WERI-Rb-1 (cell line): ENCODE data around the gene TMEM232.

Experiments
- DNase-seq: peaks from one replicate; pipeline ENCODE4 v3.0.0-alpha.2; 2020
- H3K27ac ChIP-seq: fragments of 250-450 bp; sonication (Bioruptor Pico); 2 replicates; pipeline ENCODE4 v1.5.1; 2020; ENCODE audit warnings: mild to moderate bottlenecking, moderate library complexity
- H3K27me3 ChIP-seq: fragments of 250-450 bp; sonication (Bioruptor Pico); 2 replicates; pipeline ENCODE4 v1.5.1; 2021; ENCODE audit warnings: mild to moderate bottlenecking, low read depth, moderate library complexity; ENCODE audit not compliant: insufficient read depth, severe bottlenecking
- H3K36me3 ChIP-seq: fragments of 250-450 bp; sonication (Bioruptor Pico); 2 replicates; pipeline ENCODE4 v1.5.1; 2020; ENCODE audit warnings: mild to moderate bottlenecking, moderate library complexity
- H3K4me3 ChIP-seq: 2 replicates; pipeline ENCODE4 v1.5.1; 2011; ENCODE audit warnings: low read depth, mild to moderate bottlenecking, control low read depth, low read length
- H3K9me3 ChIP-seq: fragments of 250-450 bp; sonication (Bioruptor Pico); 2 replicates; pipeline ENCODE4 v1.5.1; 2021; ENCODE audit warnings: mild to moderate bottlenecking, moderate library complexity; ENCODE audit not compliant: severe bottlenecking
- TF ChIP-seq, protein P1 (sequence below): IDR thresholded peaks from 2 replicates; pipeline ENCODE4 v1.5.1; 2011; ENCODE audit warnings: low read depth, mild to moderate bottlenecking, control low read depth, inconsistent platforms, low read length

TMEM232 gene

DNA sequence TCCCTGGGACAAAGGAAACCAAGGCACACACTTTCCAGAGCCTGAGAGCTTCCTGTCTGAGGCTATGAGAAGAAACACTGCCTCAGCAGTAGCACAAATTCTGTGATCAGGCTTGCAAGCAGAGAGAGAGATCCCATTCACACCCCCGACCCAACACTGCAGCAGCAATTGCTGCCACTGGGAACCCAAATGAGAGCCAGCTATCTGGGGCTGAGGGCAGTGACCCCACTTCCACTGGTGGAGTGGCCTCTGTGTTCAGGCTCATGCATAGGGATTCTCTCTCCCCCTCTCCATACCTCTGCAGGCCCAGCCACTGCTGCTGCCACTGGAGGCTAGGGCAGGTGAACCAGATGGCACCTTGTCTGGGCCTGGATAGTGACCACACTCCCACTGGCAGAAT, 95.2 kb downstream of the TMEM232 start:
- DNase-seq, result no peak
- no peaks in the 10 kb centered on the region for H3K9me3 ChIP-seq
- TF ChIP-seq, protein P1, sequence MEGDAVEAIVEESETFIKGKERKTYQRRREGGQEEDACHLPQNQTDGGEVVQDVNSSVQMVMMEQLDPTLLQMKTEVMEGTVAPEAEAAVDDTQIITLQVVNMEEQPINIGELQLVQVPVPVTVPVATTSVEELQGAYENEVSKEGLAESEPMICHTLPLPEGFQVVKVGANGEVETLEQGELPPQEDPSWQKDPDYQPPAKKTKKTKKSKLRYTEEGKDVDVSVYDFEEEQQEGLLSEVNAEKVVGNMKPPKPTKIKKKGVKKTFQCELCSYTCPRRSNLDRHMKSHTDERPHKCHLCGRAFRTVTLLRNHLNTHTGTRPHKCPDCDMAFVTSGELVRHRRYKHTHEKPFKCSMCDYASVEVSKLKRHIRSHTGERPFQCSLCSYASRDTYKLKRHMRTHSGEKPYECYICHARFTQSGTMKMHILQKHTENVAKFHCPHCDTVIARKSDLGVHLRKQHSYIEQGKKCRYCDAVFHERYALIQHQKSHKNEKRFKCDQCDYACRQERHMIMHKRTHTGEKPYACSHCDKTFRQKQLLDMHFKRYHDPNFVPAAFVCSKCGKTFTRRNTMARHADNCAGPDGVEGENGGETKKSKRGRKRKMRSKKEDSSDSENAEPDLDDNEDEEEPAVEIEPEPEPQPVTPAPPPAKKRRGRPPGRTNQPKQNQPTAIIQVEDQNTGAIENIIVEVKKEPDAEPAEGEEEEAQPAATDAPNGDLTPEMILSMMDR, result no peak
- no peak overlapping the region for H3K4me3 ChIP-seq
- no peaks in the 10 kb centered on the region for H3K27me3 ChIP-seq
- H3K27ac ChIP-seq, result no peak overlapping the region
- H3K36me3 ChIP-seq, result no peaks in the 10 kb centered on the region

DNA sequence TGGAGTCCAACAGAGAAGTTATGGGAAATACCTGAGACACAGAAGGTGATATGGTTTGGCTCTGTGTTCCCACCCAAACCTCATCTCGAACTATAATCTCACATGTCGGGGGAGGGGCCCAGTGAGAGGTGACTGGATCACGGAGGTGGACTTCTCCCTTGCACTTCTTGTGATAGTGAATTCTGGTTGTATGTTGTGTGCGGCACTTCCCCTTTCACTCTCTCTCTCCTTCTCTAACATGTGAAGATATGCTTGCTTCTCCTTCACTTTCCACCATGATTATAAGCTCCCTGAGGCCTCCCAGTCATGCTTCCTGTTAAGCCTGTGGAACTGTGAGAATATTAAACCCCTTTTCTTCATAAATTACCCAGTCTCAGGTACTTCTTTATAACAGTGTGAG, 96.1 kb downstream of the TMEM232 start:
- H3K4me3 ChIP-seq, result no peak overlapping the region
- no peaks in the 10 kb centered on the region for H3K9me3 ChIP-seq
- TF ChIP-seq, protein P1, result no peak
- H3K36me3 ChIP-seq, result no peaks in the 10 kb centered on the region
- H3K27me3 ChIP-seq, result no peaks in the 10 kb centered on the region
- no peak overlapping the region for H3K27ac ChIP-seq
- no peak for DNase-seq

DNA sequence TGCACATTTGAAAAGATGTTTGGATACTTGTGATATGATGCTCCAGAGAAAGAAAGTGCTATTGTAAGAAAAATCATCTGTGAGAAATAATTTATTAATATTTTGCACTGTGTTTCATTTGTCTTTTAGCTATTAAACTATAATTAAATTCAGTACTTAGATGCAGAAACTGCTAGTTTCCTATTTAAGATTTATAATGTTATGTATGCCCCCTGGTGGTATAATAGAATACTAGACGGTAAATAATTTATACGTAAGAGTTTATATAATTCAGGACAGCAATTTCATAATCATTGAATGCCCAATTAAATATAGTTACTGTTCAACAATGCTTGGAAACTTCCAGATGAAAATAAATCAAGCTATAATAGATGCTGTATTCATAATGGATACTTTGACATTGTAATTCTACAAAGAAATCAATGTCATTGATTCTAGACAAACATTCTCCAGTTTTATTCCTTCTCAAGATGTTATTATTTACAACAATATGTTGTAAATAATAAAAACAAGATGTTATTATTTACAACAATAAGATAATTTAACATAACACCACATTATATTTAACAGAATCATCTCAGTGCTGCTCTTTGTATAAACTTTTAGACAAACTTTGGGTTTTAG, 101.0 kb downstream of the TMEM232 start:
- H3K27ac ChIP-seq, result no peak overlapping the region
- no peaks in the 10 kb centered on the region for H3K27me3 ChIP-seq
- no peak for DNase-seq

DNA sequence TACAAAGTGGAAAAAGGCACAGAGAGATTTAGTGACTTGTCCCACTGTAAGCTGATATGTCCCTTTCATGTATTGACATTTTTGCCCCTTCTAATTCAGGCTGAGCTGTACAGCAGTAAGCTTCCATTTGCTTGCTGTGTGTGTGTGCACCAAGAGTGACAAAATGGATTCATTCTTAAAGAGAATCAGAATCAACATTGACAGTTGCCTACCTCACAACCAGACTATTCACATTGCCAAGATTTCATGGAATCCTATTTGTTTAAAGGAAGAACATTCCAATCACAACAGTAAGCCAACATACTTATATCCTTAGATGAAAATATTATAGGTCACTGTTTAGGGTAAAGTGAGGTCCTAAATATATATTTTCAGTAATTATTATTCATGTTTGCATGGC, 102.6 kb downstream of the TMEM232 start:
- no peak for DNase-seq

More for the DNA sequence above, 101.0 kb downstream of the TMEM232 start:
- Histone ChIP-seq H3K36me3 (no peaks in the 10 kb centered on the region), H3K4me3 (no peak overlapping the region), H3K9me3 (no peaks in the 10 kb centered on the region)
- TF ChIP-seq, protein P1, result no peak

DNA sequence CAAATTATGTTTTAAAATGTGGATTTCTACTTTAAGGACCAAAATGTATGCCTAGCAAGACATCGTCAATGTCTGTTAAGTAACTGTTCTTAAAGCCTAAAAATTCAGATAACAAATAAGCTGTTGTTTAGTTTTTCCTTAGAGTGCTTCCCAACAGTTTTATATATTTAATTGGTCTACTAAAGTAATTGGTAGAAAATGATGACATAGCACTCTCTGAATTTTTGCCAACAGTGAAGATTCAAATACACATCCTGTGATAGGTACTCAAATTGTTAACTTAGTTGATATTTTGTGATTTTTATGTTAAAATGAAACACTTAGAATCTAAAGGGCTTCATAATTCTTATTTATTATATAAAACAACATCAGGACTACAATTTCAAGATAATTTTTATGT, 107.5 kb downstream of the TMEM232 start:
- Histone ChIP-seq H3K9me3 (no peaks in the 10 kb centered on the region), H3K27me3 (no peaks in the 10 kb centered on the region), H3K27ac (no peak overlapping the region), H3K4me3 (no peak overlapping the region), H3K36me3 (no peaks in the 10 kb centered on the region)
- no peak for DNase-seq
- TF ChIP-seq, protein P1, result no peak

More for the DNA sequence above, 102.6 kb downstream of the TMEM232 start:
- Histone ChIP-seq H3K36me3 (no peaks in the 10 kb centered on the region), H3K4me3 (no peak overlapping the region), H3K27ac (no peak overlapping the region), H3K9me3 (no peaks in the 10 kb centered on the region), H3K27me3 (no peaks in the 10 kb centered on the region)
- TF ChIP-seq, protein P1, result no peak

DNA sequence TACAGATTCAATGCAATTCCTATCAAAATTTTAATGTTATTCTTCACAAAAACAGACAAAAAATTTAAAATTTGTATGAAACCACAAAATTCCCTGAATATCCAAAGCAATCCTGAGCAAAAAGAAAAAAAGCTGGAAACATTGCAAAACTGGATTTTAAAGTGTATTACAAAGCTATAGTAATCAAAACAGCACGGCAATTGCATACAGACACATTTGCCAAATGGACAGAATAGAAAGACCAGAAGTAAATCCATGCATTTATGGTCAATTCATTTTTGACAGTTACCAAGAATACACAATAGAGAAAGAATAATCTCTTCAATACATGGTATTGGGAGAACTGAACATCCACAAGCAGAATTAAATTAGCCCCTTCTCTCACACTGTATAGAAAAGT, 110.5 kb downstream of the TMEM232 start:
- no peaks in the 10 kb centered on the region for H3K9me3 ChIP-seq
- no peak overlapping the region for H3K27ac ChIP-seq
- no peaks in the 10 kb centered on the region for H3K36me3 ChIP-seq
- H3K27me3 ChIP-seq, result no peaks in the 10 kb centered on the region
- no peak overlapping the region for H3K4me3 ChIP-seq
- DNase-seq, result no peak
- TF ChIP-seq, protein P1, result no peak
